ENCODE data around the gene NFIX. TPM values are rescaled to one million over a fixed set of nuclear protein-coding genes. Genes with fewer than 3 reads are reported as not detected.

NFIX gene
- total and polyA plus RNA-seq, 2 experiments from 2014 or later = 0.06 to 0.14 TPM

DNA sequence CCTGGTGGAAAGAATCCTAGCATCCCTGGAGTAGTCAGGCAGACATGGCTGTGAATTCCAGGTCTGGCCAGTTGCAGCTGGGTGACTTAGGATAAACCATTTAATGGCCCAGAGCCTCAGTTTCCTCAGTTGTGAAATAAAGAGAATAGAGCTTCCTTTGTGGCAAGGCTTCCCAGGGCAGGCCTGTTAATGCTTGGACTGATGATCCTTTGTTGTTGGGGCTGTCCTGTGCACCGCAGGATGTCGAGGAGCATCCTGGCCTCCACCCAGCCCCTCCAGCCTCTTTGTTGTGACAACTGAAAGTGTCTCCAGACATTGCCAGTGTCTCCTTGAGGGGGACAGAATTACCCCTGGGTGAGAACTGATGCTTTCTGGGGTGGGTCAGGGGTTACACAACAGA is 91.1 kb downstream of the NFIX start (continued):
- TF ChIP-seq, protein P1, sequence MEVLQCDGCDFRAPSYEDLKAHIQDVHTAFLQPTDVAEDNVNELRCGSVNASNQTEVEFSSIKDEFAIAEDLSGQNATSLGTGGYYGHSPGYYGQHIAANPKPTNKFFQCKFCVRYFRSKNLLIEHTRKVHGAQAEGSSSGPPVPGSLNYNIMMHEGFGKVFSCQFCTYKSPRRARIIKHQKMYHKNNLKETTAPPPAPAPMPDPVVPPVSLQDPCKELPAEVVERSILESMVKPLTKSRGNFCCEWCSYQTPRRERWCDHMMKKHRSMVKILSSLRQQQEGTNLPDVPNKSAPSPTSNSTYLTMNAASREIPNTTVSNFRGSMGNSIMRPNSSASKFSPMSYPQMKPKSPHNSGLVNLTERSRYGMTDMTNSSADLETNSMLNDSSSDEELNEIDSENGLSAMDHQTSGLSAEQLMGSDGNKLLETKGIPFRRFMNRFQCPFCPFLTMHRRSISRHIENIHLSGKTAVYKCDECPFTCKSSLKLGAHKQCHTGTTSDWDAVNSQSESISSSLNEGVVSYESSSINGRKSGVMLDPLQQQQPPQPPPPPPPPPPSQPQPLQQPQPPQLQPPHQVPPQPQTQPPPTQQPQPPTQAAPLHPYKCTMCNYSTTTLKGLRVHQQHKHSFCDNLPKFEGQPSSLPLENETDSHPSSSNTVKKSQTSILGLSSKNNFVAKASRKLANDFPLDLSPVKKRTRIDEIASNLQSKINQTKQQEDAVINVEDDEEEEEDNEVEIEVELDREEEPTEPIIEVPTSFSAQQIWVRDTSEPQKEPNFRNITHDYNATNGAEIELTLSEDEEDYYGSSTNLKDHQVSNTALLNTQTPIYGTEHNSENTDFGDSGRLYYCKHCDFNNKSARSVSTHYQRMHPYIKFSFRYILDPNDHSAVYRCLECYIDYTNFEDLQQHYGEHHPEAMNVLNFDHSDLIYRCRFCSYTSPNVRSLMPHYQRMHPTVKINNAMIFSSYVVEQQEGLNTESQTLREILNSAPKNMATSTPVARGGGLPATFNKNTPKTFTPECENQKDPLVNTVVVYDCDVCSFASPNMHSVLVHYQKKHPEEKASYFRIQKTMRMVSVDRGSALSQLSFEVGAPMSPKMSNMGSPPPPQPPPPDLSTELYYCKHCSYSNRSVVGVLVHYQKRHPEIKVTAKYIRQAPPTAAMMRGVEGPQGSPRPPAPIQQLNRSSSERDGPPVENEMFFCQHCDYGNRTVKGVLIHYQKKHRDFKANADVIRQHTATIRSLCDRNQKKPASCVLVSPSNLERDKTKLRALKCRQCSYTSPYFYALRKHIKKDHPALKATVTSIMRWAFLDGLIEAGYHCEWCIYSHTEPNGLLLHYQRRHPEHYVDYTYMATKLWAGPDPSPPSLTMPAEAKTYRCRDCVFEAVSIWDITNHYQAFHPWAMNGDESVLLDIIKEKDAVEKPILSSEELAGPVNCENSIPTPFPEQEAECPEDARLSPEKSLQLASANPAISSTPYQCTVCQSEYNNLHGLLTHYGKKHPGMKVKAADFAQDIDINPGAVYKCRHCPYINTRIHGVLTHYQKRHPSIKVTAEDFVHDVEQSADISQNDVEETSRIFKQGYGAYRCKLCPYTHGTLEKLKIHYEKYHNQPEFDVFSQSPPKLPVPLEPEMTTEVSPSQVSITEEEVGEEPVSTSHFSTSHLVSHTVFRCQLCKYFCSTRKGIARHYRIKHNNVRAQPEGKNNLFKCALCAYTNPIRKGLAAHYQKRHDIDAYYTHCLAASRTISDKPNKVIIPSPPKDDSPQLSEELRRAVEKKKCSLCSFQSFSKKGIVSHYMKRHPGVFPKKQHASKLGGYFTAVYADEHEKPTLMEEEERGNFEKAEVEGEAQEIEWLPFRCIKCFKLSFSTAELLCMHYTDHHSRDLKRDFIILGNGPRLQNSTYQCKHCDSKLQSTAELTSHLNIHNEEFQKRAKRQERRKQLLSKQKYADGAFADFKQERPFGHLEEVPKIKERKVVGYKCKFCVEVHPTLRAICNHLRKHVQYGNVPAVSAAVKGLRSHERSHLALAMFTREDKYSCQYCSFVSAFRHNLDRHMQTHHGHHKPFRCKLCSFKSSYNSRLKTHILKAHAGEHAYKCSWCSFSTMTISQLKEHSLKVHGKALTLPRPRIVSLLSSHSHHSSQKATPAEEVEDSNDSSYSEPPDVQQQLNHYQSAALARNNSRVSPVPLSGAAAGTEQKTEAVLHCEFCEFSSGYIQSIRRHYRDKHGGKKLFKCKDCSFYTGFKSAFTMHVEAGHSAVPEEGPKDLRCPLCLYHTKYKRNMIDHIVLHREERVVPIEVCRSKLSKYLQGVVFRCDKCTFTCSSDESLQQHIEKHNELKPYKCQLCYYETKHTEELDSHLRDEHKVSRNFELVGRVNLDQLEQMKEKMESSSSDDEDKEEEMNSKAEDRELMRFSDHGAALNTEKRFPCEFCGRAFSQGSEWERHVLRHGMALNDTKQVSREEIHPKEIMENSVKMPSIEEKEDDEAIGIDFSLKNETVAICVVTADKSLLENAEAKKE (CRISPR knock-in tag; IDR thresholded peaks at IDR 0.05) = no peak
- TF ChIP-seq, protein P2, sequence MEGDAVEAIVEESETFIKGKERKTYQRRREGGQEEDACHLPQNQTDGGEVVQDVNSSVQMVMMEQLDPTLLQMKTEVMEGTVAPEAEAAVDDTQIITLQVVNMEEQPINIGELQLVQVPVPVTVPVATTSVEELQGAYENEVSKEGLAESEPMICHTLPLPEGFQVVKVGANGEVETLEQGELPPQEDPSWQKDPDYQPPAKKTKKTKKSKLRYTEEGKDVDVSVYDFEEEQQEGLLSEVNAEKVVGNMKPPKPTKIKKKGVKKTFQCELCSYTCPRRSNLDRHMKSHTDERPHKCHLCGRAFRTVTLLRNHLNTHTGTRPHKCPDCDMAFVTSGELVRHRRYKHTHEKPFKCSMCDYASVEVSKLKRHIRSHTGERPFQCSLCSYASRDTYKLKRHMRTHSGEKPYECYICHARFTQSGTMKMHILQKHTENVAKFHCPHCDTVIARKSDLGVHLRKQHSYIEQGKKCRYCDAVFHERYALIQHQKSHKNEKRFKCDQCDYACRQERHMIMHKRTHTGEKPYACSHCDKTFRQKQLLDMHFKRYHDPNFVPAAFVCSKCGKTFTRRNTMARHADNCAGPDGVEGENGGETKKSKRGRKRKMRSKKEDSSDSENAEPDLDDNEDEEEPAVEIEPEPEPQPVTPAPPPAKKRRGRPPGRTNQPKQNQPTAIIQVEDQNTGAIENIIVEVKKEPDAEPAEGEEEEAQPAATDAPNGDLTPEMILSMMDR (conservative IDR thresholded peaks at IDR 0.05; ENCODE audit: low read depth in 2 of 2) = no peak
- no peak for TF ChIP-seq ZNF331 (CRISPR knock-in tag; IDR thresholded peaks at IDR 0.05; ENCODE audit: low read depth)

DNA sequence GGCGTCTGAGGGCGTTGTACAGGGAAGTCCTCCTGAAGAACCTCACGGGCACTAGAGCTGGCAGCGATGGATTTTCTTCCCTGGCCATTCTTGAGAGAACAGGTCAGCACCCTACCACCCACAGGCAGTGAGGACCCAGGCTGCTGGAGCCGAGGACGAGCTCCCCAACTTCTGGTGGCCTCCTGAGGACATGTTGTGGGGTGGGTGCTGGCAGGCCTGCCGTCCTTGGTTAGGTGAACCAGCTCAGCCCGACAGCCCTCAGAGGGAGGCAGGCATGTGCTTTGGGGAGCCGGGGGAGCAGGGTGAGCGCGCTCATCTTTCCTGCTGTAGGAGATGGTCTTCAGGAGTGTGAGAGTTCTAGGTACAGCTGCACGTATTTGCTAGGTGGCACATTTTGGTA is 92.0 kb downstream of the NFIX start:
- H3K9me2 ChIP-seq (ENCODE audit: insufficient read depth) = no peaks in the 10 kb centered on the region
- peaks cover 37% of the 10 kb centered on the region for H3K4me1 Mint-ChIP-seq
- H4K20me1 ChIP-seq (replicated peaks; ENCODE audit: insufficient read depth) = no peaks in the 10 kb centered on the region
- H2AFZ ChIP-seq = no peak overlapping the region
- no peaks in the 10 kb centered on the region for H3K36me3 Mint-ChIP-seq (ENCODE audit: low read depth)
- peaks cover 5% of the 10 kb centered on the region; the same call in 1 of the 2 replicates for H3K27me3 ChIP-seq (ENCODE audit: insufficient read depth)
- H3K79me2 ChIP-seq (replicated peaks; ENCODE audit: insufficient read depth) = no peaks in the 10 kb centered on the region
- ATAC-seq (no peak), DNase-seq (ENCODE audit: low spot score) (no peak)
- peaks cover 40% of the 10 kb centered on the region for H3K27me3 Mint-ChIP-seq (ENCODE audit: insufficient read depth, low read depth, poor library complexity)
- H3K27ac Mint-ChIP-seq = no peak overlapping the region
- no peak overlapping the region for H3K4me3 Mint-ChIP-seq
- no peak overlapping the region for H3K27ac ChIP-seq (ENCODE audit: low read depth)
- no peak overlapping the region for H3K4me3 ChIP-seq
- 0 out of 2 replicates have a peak, but pooled peaks cover 11% of the 10 kb centered on the region for H3F3A ChIP-seq (replicated peaks; ENCODE audit: low read depth)
- no peak overlapping the region for H3K4me2 ChIP-seq
- no peaks in the 10 kb centered on the region; the same call in 2 of the 3 replicates for H3K9me3 Mint-ChIP-seq
- H3K36me3 ChIP-seq (ENCODE audit: insufficient read depth) = no peaks in the 10 kb centered on the region
- peaks cover 25% of the 10 kb centered on the region for H3K4me1 ChIP-seq (ENCODE audit: insufficient read depth)
- TF ChIP-seq, protein P2 (conservative IDR thresholded peaks at IDR 0.05; ENCODE audit: low read depth in 2 of 2) = no peak
- no peak for TF ChIP-seq CREB1 (CRISPR knock-in tag; IDR thresholded peaks at IDR 0.05; ENCODE audit: low read depth)
- TF ChIP-seq, protein P1 (CRISPR knock-in tag; IDR thresholded peaks at IDR 0.05) = no peak

Measured in GM23338 (cell line).